Mucosa of rectum (tissue), 2 donors: ENCODE measurements around the gene SSX4.
"Not testable (repeated sequence)": the region's sequence is repeated elsewhere in the genome, so short reads cannot be mapped to it uniquely, and the experiment has no call there.

Source experiments
- H3K27ac ChIP-seq, 2 donors: one replicate each; pipeline ENCODE4 v1.7.0; 2013; ENCODE audit warnings: inconsistent platforms in 2 of 2, low read depth in 2 of 2, low read length in 2 of 2
- H3K27me3 ChIP-seq, 2 donors: one replicate each; pipeline ENCODE4 v1.7.0; 2013; ENCODE audit warnings: low read length in 2 of 2; ENCODE audit not compliant: control insufficient read depth in 2 of 2, insufficient read depth in 2 of 2
- H3K36me3 ChIP-seq, 2 donors: one replicate each; pipeline ENCODE4 v1.7.0; 2013; ENCODE audit warnings: low read length in 2 of 2; ENCODE audit not compliant: control insufficient read depth in 2 of 2, insufficient read depth in 2 of 2
- H3K4me1 ChIP-seq, 2 donors: one replicate each; pipeline ENCODE4 v1.7.0; 2013; ENCODE audit warnings: low read length in 2 of 2, mild to moderate bottlenecking in 1 of 2; ENCODE audit not compliant: control insufficient read depth in 2 of 2, insufficient read depth in 2 of 2
- H3K4me3 ChIP-seq, 2 donors: one replicate each; pipeline ENCODE4 v1.7.0; 2013; ENCODE audit warnings: low read length in 2 of 2
- H3K9ac ChIP-seq, 2 donors: one replicate each; pipeline ENCODE4 v1.7.0; 2013; ENCODE audit warnings: low read length in 2 of 2, low read depth in 1 of 2, mild to moderate bottlenecking in 1 of 2
- H3K9me3 ChIP-seq, 2 donors: one replicate each; pipeline ENCODE4 v1.7.0; 2013; ENCODE audit warnings: low read length in 2 of 2; ENCODE audit not compliant: control insufficient read depth in 2 of 2
- donor health status: healthy.
- donor health status: Normal muscosa, but diverticular disease.

Gene SSX4

DNA sequence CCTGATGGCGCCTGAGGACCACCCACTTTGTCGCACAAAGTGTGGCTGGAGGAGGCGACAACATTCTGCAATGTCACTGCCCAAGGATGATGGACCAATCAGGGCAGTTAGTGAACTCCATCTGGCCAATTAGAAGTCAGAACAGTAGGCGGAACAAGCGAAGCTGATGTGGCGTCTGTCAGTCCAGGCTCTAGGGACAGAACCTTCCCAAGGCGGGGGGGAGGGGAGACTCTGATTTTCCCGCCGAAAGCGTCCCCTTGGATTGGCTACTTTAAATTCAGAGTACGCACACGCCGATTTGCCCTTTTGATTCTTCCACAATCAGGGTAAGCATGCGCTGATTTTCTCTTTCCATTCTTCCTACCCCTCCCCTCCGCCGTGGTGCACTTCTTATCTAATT, at the start of gene SSX4:
Gene SSX4 (plus strand): TSS at position 301 of the 400 bp plus-strand sequence. CDS start 515 bp downstream, outside the sequence.
- not testable (repeated sequence) for H3K27me3 ChIP-seq, H3K27ac ChIP-seq, H3K9ac ChIP-seq, H3K36me3 ChIP-seq, H3K9me3 ChIP-seq, H3K4me1 ChIP-seq, H3K4me3 ChIP-seq

- not testable (repeated sequence) for H3K9ac ChIP-seq
These were observed 37.3 kb upstream of the SSX4 start for GRCh38 chrX:48346059-48346458.

DNA sequence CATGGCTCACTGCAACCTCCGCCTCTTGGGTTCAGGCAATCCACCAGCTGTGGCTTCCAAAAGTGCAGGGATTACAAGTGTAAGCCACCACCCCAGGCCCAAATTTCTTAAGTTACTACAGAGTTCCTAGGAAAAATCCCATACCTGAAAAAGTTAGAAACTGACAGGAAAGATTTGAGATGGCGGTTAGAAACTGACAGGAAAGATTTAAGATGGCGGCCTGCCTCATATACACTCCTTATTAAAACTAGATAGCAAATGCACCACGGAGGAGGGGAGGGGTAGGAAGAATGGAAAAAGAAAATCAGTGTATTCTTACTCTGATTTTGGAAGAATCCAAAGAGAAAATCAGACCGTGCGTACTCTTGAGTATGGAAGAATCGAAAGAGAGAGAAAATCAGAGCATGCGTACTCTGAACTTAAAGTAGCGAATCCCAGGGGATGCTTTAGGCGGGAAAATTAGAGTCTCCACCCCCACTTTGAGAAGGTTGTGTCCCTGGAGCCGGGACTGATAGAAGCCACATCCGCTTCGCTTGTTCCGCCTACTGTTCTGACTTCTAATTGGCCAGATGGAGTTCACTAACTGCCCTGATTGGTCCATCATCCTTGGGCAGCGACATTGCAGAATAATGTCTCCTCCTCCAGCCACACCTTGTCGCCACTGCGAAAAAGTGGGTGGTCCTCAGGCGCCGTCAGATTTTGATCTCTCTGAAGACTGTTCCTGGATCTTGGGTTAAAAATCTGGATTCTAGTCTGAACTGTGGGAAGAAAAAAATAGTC, 26.8 kb upstream of the SSX4 start, which contains the start of gene SSX3:
Gene SSX3 (minus strand): TSS at position 389 of the 780 bp plus-strand sequence. CDS start 1,454 bp downstream, outside the sequence.
- not testable (repeated sequence) for H3K27me3 ChIP-seq, H3K9me3 ChIP-seq, H3K9ac ChIP-seq, H3K27ac ChIP-seq, H3K4me3 ChIP-seq, H3K36me3 ChIP-seq, H3K4me1 ChIP-seq

More at GRCh38 chrX:48346059-48346458, 37.3 kb upstream of the SSX4 start:
- not testable (repeated sequence) for H3K27me3 ChIP-seq, H3K27ac ChIP-seq, H3K4me3 ChIP-seq, H3K9me3 ChIP-seq, H3K4me1 ChIP-seq, H3K36me3 ChIP-seq

GRCh38 chrX:48357681-48358080, 25.7 kb upstream of the SSX4 start:
- Histone ChIP-seq H3K27ac (no peak overlapping the region), H3K4me1 (no peaks in the 10 kb centered on the region), H3K9ac (no peak overlapping the region), H3K27me3 (no peaks in the 10 kb centered on the region), H3K9me3 (no peaks in the 10 kb centered on the region), H3K4me3 (no peak overlapping the region), H3K36me3 (no peaks in the 10 kb centered on the region)

- not testable (repeated sequence) for H3K36me3 ChIP-seq, H3K27ac ChIP-seq, H3K4me3 ChIP-seq, H3K27me3 ChIP-seq, H3K4me1 ChIP-seq, H3K9ac ChIP-seq, H3K9me3 ChIP-seq
These were observed 24.1 kb upstream of the SSX4 start for GRCh38 chrX:48359281-48359680.

DNA sequence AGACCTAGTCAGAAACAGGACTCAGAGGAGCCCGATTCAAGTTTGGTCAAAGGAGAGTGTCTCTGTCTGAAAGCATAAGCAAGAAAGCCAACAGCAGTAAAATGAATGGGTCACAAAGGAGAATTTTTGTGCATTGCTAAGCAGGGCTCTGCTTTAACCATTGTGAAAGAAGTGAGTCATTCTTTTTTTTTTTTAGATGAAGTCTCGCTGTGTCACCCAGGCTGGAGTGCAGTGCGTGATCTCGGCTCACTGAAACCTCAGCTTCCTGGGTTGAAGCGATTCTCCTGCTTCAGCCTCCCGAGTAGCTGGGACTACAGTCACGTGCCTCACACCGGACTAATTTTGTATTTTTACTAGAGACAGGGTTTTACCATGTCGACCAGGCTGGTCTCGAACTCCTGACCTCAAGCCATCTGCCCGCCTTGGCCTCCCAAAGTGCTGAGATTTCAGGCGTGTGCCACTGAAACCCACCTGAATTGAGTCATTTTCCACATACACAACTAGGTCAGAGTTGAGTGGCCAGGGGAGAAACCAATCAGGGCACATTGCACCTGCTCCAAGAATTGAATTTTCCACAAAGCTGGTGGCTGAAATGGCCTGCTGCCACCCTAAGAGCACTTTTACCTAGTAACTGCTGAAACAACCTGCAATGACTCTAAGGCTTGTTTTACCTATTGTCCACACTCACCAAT, 15.5 kb upstream of the SSX4 start:
- H3K4me3 ChIP-seq, H3K9ac ChIP-seq, H3K27ac ChIP-seq, H3K36me3 ChIP-seq, H3K9me3 ChIP-seq, H3K4me1 ChIP-seq, H3K27me3 ChIP-seq: not testable (repeated sequence)

DNA sequence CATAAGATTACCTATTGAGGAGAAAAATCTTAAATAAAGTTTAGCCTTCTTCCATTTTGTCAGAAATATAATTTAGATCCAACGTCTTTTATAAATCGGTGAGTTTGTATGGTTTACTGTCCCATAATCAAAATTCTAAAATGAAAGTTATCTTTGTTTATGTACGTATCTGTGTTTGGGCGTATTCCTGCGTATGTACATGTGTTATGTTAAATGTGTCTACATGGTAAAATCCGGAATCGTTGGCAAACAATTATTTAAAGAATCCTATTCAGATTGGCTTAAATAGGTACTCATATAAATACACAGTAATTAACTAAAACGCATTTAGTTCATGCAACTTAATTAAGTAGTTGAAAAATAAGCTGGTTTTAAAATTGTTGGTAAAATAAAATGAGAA, 12.9 kb upstream of the SSX4 start:
- H3K4me1 ChIP-seq, H3K9me3 ChIP-seq, H3K9ac ChIP-seq, H3K27me3 ChIP-seq, H3K36me3 ChIP-seq, H3K27ac ChIP-seq, H3K4me3 ChIP-seq: not testable (repeated sequence)

- H3K4me3 ChIP-seq, H3K27me3 ChIP-seq, H3K4me1 ChIP-seq, H3K27ac ChIP-seq, H3K9me3 ChIP-seq, H3K9ac ChIP-seq, H3K36me3 ChIP-seq: not testable (repeated sequence)
These were observed 13.6 kb downstream of the SSX4 start for GRCh38 chrX:48396931-48397330.

DNA sequence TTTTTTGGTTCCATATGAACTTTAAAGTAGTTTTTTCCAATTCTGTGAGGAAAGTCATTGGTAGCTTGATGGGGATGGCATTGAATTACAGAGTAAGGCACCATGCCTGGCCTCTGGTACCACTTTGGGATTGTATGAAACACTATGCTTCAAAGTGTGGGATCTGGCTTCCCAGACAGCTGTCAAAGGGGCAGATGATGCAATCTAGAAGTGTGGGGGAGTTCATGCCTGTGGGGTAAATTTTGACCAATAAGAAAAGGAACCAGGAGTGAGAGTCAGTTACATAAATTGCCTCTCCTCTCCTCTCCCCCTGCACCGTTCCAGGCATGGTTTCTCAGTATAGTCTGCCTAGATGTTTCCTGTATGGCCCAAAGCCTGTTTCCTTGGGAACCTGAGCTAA, 14.5 kb downstream of the SSX4 start:
- not testable (repeated sequence) for H3K4me1 ChIP-seq, H3K27ac ChIP-seq, H3K9ac ChIP-seq, H3K9me3 ChIP-seq, H3K27me3 ChIP-seq, H3K36me3 ChIP-seq, H3K4me3 ChIP-seq

DNA sequence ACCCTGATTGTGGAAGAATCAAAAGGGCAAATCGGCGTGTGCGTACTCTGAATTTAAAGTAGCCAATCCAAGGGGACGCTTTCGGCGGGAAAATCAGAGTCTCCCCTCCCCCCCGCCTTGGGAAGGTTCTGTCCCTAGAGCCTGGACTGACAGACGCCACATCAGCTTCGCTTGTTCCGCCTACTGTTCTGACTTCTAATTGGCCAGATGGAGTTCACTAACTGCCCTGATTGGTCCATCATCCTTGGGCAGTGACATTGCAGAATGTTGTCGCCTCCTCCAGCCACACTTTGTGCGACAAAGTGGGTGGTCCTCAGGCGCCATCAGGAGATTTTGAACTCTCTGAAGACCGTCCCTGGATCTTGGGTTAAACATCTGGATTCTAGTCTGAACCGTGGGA, 28.5 kb downstream of the SSX4 start, which contains the start of gene SSX4B:
Gene SSX4B (minus strand): TSS at position 101 of the 400 bp plus-strand sequence. CDS start 588 bp downstream, outside the sequence.
- H3K4me1 ChIP-seq, H3K9ac ChIP-seq, H3K27ac ChIP-seq, H3K4me3 ChIP-seq, H3K36me3 ChIP-seq, H3K9me3 ChIP-seq, H3K27me3 ChIP-seq: not testable (repeated sequence)
